Right kidney (tissue), 1 donor: ENCODE results near the gene MED10.

Source experiments
- DNase-seq: peaks from one replicate; pipeline ENCODE4 v3.0.0-alpha.2; 2016

Gene MED10

DNA sequence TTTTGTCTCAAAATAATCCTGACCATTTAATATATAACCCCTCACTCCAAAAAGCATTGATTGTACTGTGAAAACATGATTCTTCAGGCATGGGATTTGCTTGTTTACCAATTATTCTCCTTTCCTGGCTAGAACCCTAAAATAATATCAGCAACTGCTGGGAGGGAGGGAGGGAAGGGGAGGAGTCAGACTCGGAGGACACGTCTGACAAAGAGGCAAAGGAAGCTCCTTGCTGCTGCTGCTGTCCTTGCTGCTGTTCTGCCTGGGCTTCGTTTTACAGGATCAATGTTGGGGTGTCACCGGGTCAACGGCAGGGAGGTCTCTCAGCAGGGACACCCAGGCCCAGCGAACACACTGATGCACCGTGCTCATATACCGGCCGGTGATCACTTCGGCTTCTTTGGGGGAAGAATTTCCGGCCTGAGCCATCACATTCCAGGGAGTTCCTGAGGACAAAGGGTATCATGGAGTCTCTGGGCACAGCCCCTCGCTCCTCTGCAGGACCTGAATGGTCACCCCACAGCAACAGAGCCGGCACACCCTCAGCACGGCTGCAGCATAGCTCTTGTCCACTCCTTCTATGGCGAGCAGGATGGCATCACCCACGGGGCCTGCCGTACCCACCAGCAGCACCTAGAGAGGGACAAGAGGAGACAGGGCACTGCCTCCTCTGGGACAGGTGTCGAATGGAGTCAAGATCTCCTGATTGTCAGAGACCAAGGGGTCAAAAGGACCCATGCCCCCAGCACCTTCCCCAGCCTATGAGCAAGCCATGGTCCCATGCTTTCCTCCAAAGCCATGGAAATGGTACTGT, 27.9 kb downstream of the MED10 start:
- no peak for DNase-seq

DNA sequence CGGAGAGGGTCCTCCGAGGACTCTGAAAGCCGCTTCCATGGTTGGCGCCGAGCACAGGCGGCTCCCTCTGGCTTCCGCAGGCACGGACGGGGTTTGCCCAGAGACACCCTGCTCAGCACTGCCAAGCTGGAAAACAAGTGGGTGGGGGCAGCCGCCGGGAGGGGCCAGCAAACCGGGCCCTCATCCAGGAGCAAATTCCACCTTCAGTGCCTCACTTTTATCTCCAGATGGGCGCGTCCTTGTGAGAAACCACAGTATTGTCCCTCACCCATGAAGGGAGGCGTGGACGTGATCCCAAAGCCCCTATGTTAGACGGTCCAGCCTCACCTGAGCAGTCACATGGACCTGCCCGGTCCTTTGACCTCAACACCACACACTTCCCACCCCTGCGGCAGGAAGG, 29.0 kb downstream of the MED10 start:
- DNase-seq: no peak

DNA sequence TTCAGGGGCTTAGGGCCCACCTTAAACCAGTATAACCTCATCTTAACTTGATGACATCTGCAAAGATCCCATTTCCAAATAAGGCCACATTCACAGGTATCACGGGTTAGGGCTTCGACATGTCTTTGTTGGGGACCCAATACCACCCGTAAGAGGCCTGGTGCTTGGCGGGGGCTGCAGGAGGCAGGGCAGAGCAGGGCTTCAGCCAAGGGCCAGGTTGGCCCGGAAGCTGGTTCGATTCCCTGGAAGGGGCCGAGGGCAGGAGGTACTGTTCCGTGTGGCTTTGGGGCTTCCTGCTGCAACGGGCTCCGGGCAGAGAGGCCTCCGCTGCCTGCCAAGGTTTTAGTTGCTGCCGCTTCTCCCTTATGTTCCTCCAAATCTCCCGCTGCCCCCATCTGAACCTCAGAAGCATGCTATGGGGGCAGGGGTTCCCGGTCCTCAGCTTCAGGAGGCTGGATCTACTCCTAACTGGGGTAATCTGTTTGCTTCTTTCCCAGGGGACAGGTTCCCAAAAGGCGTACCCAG, 29.8 kb downstream of the MED10 start:
- no peak for DNase-seq

- no peak for DNase-seq
Observed at GRCh38 chr5:6347673-6348072, 30.7 kb downstream of the MED10 start.

- no peak for DNase-seq
Observed at GRCh38 chr5:6347165-6347564, 31.2 kb downstream of the MED10 start.

- DNase-seq: no peak
Observed at GRCh38 chr5:6344593-6344989, 33.8 kb downstream of the MED10 start.

DNA sequence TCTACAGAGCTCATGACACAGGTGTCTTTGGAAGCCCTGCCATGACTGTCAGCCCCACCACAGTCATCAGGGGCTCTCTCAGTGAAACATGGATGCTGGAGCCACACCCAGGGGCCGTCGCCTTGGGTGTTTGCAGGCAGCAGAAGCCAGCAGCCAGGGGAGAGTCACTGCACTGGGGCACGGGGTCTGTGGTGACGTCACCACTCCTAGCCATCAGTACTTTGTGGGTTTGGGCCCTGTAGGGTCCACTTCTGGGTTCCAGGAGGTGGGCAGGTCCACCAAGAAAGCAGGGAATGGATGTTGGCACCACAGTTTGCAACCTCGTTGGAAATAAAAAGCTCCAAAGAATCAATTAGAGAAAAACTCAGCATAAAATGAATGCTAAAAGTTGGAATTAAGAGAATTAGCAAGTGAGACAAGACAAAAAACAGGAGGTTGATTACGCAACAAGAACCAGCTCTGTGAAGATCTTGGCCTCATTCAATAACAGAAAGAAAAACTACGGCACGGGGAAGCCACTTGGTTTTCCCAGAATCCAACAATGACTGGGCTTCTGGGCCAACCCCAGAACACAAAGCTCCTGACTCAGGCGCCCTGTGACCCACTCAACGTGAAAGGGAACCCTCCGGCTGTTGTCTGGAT, 34.3 kb downstream of the MED10 start:
- DNase-seq: no peak

GRCh38 chr5:6342689-6343315, 35.5 kb downstream of the MED10 start:
- DNase-seq: no peak

DNA sequence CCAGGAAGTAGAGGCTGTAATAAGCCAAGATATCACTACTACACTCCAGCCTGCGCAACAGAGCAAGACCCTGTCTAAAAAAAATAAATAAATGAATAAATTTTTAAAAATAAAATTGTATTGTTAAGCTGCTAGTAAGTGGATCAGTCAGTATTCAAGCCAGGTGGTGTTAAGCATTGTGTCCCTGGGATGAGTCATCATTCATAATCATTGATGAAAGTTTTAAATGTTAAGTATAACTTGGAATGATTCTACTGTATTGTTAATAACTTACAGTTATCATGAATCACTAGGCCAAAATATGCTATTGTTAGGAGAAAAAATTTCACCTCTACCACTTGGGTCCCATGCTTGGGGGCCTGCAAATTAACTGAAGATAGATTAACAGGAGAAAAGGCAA, 38.2 kb downstream of the MED10 start:
- no peak for DNase-seq

- no peak for DNase-seq
Observed at GRCh38 chr5:6338871-6339270, 39.5 kb downstream of the MED10 start.

GRCh38 chr5:6338135-6338534, 40.2 kb downstream of the MED10 start:
- DNase-seq: no peak

- no peak for DNase-seq
Observed at GRCh38 chr5:6333182-6333905, 45.0 kb downstream of the MED10 start.

DNA sequence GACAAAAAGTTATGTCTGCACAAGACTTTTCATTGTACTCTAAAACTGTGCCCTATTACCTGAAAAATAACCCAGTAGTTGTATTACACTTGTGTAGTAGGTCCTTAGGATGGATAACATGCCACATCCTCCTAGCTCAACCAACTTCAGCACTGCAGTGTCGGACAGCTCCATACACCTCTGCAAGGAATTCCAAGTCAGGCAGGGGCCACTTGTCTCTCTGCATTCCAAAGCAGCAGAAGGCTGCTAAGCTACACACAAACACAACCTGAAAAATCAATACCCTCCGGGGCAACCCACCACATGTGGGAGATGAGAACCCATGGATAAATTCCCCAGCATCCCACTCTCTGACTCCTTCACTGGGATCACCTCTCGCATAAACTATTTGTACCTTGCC, 50.2 kb downstream of the MED10 start:
- DNase-seq: no peak

DNA sequence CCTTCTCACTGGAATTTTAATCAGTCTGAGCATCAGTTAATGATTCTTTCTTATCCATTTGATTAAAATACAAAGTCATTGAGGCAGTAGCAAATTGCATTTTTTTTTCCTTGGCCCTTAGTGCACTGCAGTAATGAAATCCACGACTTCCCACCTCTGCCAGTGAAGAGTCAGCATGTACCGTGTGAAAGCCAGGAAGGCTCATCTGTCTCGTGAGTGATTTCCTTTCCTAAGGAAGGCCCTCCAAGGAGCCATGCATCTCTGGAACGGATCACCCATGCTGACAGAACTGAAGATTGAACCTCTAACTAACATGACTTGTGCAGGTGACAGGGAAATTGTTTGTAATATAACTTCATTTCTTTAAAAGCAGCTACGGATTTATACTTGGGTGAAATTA, 51.6 kb downstream of the MED10 start:
- DNase-seq: no peak

DNA sequence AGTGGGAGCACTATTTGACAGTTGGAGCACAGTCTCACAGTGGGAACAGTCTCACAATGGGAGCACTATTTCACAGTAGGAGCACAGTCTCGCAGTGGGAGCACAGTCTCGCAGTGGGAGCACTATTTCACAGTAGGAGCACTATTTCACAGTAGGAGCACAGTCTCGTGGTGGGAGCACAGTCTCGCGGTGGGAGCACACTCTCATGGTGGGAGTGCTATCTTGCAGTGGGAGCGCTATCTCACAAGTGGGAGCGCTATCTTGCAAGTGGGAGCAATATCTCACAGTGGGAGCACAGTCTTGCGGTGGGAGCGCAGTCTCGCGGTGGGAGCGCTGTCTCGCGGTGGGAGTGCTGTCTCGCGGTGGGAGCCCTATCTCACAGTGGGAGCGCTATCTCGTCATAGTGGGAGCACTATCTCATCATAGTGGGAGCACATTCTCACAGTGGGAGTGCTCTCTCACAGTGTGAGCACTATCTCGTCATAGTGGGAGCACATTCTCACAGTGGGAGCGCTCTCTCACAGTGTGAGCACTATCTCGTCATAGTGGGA, 56.1 kb downstream of the MED10 start:
- no peak for DNase-seq
